ENCODE measurements around the gene MEA1. TPM values are rescaled to one million over a fixed set of nuclear protein-coding genes. Genes with fewer than 3 reads are reported as not detected.

Gene MEA1
- total and polyA plus RNA-seq, 2 donors (not counting 1 experiment from before 2014, with no cell fraction given) = 60.9 to 81.0 TPM

GRCh38 chr6:43059168-43060033, 45.7 kb upstream of the MEA1 start, which contains the start of the genes KLC4 and MRPL2:
TSS of gene KLC4 (plus strand) at chr6:43059631. CDS start at chr6:43061336, 1,705 bp downstream.
TSS of gene MRPL2 (minus strand) at chr6:43059434. CDS start at chr6:43059381, 53 bp downstream.
- H3K4me1 ChIP-seq (ENCODE audit: control insufficient read depth, extremely low read depth, insufficient read depth, low read length) = peaks cover 10% of the 10 kb centered on the region
- no peaks in the 10 kb centered on the region for H3K9me3 ChIP-seq (ENCODE audit: control insufficient read depth, insufficient read depth, low read depth, low read length)
- H3K36me3 ChIP-seq (ENCODE audit: control insufficient read depth, insufficient read depth, low read length) = peaks cover 5% of the 10 kb centered on the region
- H3K4me2 ChIP-seq (ENCODE audit: extremely low read depth, insufficient read depth, low read length) = peak within 1 kb of the TSS; percentile 95
- H3K27ac ChIP-seq (ENCODE audit: insufficient read depth, low read length) = peak within 1 kb of the TSS; percentile 73
- H4K20me1 ChIP-seq (ENCODE audit: control insufficient read depth, extremely low read depth, insufficient read depth, low read length) = no peaks in the 10 kb centered on the region
- peak within 1 kb of the TSS; percentile 61 to 99 (median 88) for H3K4me3 ChIP-seq (replicated peaks in 1 of 4; ENCODE audit: control extremely low read depth in 1 of 4, insufficient read depth in 1 of 4, low read depth in 3 of 4, low read length in 4 of 4)
- TF ChIP-seq CTCF (conservative IDR thresholded peaks at IDR 0.05 in 1 of 2, IDR thresholded peaks at IDR 0.05 in 1 of 2; ENCODE audit: low read depth in 1 of 2, low read length in 2 of 2) (no peak), EZH2 (IDR thresholded peaks at IDR 0.05; ENCODE audit: low read length, missing control alignments) (no peak)
- H3K27me3 ChIP-seq (ENCODE audit: control insufficient read depth, insufficient read depth, low read length) = no peaks in the 10 kb centered on the region
- H2AFZ ChIP-seq (ENCODE audit: low read length) = peak within 1 kb of the TSS; percentile 92
- peak within 1 kb of the TSS; percentile 82 for H3K9ac ChIP-seq (ENCODE audit: insufficient read depth, low read length)
- peak; percentile 98 for DNase-seq (ENCODE audit: low read depth in 2 of 2)
- H3K79me2 ChIP-seq (ENCODE audit: control insufficient read depth, insufficient read depth, low read length) = peaks cover 14% of the 10 kb centered on the region

GRCh38 chr6:43058531-43058930, 44.8 kb upstream of the MEA1 start:
- TF ChIP-seq CTCF (conservative IDR thresholded peaks at IDR 0.05 in 1 of 2, IDR thresholded peaks at IDR 0.05 in 1 of 2; ENCODE audit: low read depth in 1 of 2, low read length in 2 of 2) (no peak), EZH2 (IDR thresholded peaks at IDR 0.05; ENCODE audit: low read length, missing control alignments) (no peak)
- no peak for DNase-seq (ENCODE audit: low read depth in 2 of 2)
- H2AFZ ChIP-seq (ENCODE audit: low read length) = no peak overlapping the region

GRCh38 chr6:43055966-43056365, 42.2 kb upstream of the MEA1 start:
- no peak overlapping the region for H3K4me2 ChIP-seq (ENCODE audit: extremely low read depth, insufficient read depth, low read length)
- no peak overlapping the region for H2AFZ ChIP-seq (ENCODE audit: low read length)
- H4K20me1 ChIP-seq (ENCODE audit: control insufficient read depth, extremely low read depth, insufficient read depth, low read length) = no peaks in the 10 kb centered on the region
- peaks cover 11% of the 10 kb centered on the region for H3K36me3 ChIP-seq (ENCODE audit: control insufficient read depth, insufficient read depth, low read length)
- no peaks in the 10 kb centered on the region for H3K27me3 ChIP-seq (ENCODE audit: control insufficient read depth, insufficient read depth, low read length)
- H3K4me3 ChIP-seq (replicated peaks in 1 of 4; ENCODE audit: control extremely low read depth in 1 of 4, insufficient read depth in 1 of 4, low read depth in 3 of 4, low read length in 4 of 4) = no peak overlapping the region
- no peak for TF ChIP-seq CTCF (conservative IDR thresholded peaks at IDR 0.05 in 1 of 2, IDR thresholded peaks at IDR 0.05 in 1 of 2; ENCODE audit: low read depth in 1 of 2, low read length in 2 of 2)
- H3K4me1 ChIP-seq (ENCODE audit: control insufficient read depth, extremely low read depth, insufficient read depth, low read length) = peaks cover 15% of the 10 kb centered on the region
- H3K79me2 ChIP-seq (ENCODE audit: control insufficient read depth, insufficient read depth, low read length) = peaks cover 31% of the 10 kb centered on the region
- no peak overlapping the region for H3K27ac ChIP-seq (ENCODE audit: insufficient read depth, low read length)
- DNase-seq (ENCODE audit: low read depth in 2 of 2) = no peak
- no peaks in the 10 kb centered on the region for H3K9me3 ChIP-seq (ENCODE audit: control insufficient read depth, insufficient read depth, low read depth, low read length)
- no peak overlapping the region for H3K9ac ChIP-seq (ENCODE audit: insufficient read depth, low read length)

More at GRCh38 chr6:43058531-43058930, 44.8 kb upstream of the MEA1 start:
- Histone ChIP-seq H3K79me2 (ENCODE audit: control insufficient read depth, insufficient read depth, low read length) (peaks cover 14% of the 10 kb centered on the region), H3K36me3 (ENCODE audit: control insufficient read depth, insufficient read depth, low read length) (peaks cover 6% of the 10 kb centered on the region), H3K27ac (ENCODE audit: insufficient read depth, low read length) (peak overlapping the region; percentile 69), H3K4me3 (replicated peaks in 1 of 4; ENCODE audit: control extremely low read depth in 1 of 4, insufficient read depth in 1 of 4, low read depth in 3 of 4, low read length in 4 of 4) (peak overlapping the region; percentile 59 to 99 (median 88)), H3K9me3 (ENCODE audit: control insufficient read depth, insufficient read depth, low read depth, low read length) (no peaks in the 10 kb centered on the region), H3K27me3 (ENCODE audit: control insufficient read depth, insufficient read depth, low read length) (no peaks in the 10 kb centered on the region), H3K9ac (ENCODE audit: insufficient read depth, low read length) (no peak overlapping the region), H3K4me2 (ENCODE audit: extremely low read depth, insufficient read depth, low read length) (peak overlapping the region; percentile 46), H3K4me1 (ENCODE audit: control insufficient read depth, extremely low read depth, insufficient read depth, low read length) (peaks cover 13% of the 10 kb centered on the region), H4K20me1 (ENCODE audit: control insufficient read depth, extremely low read depth, insufficient read depth, low read length) (no peaks in the 10 kb centered on the region)
